ENCODE data around the gene TMEM178B.
"Not testable (repeated sequence)": the region's sequence is repeated elsewhere in the genome, so short reads cannot be mapped to it uniquely, and the experiment has no call there.

DNA sequence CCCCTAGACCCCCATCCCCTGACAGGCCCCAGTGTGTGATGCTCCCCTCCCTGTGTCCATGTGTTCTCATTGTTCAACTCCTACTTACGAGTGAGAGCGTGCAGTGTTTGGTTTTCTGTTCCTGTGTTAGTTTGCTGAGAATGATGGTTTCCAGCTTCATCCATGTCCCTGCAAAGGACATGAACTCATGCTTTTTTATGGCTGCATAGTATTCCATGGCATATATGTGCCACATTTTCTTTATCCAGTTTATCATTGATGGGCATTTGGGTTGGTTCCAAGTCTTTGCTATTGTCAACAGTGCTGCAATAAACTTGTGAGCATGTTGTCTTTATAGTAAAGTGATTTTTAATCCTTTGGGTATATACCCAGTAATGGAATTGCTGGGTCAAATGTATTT, 42.8 kb downstream of the TMEM178B start:
- not testable (repeated sequence) for TF ChIP-seq POLR2A (IDR thresholded peaks at IDR 0.05)
- TF ChIP-seq, protein P1, sequence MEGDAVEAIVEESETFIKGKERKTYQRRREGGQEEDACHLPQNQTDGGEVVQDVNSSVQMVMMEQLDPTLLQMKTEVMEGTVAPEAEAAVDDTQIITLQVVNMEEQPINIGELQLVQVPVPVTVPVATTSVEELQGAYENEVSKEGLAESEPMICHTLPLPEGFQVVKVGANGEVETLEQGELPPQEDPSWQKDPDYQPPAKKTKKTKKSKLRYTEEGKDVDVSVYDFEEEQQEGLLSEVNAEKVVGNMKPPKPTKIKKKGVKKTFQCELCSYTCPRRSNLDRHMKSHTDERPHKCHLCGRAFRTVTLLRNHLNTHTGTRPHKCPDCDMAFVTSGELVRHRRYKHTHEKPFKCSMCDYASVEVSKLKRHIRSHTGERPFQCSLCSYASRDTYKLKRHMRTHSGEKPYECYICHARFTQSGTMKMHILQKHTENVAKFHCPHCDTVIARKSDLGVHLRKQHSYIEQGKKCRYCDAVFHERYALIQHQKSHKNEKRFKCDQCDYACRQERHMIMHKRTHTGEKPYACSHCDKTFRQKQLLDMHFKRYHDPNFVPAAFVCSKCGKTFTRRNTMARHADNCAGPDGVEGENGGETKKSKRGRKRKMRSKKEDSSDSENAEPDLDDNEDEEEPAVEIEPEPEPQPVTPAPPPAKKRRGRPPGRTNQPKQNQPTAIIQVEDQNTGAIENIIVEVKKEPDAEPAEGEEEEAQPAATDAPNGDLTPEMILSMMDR (IDR thresholded peaks at IDR 0.05): not testable (repeated sequence)

Data from lower leg skin (tissue), 3 donors.